Measurements from ENCODE around the gene CAMK1G. TPM values are rescaled to one million over a fixed set of nuclear protein-coding genes. Genes with fewer than 3 reads are reported as not detected.
A peak's percentile ranks its signal among the peaks of the same experiment; 100 is the strongest.

The CAMK1G gene
- total and polyA plus RNA-seq, 2 donors (not counting 3 experiments of a cell fraction or from before 2014, with no cell fraction given), result not detected

- DNase-seq (ENCODE audit: low read depth, low spot score) (no peak), FAIRE-seq (no peak)
- TF ChIP-seq GATA2 (IDR thresholded peaks at IDR 0.05; ENCODE audit: insufficient read depth, insufficient read length, low read depth, low read length) (no peak), JUN (IDR thresholded peaks at IDR 0.05; ENCODE audit: borderline replicate concordance, insufficient read depth, insufficient read length, low read depth) (no peak), POLR2AphosphoS5 (IDR thresholded peaks at IDR 0.05; ENCODE audit: insufficient read depth, low read depth, low read length) (no peak), FOS (IDR thresholded peaks at IDR 0.05; ENCODE audit: borderline replicate concordance, insufficient read depth, low read length) (no peak), EZH2 (IDR thresholded peaks at IDR 0.05; ENCODE audit: borderline replicate concordance, low read depth, low read length, severe bottlenecking) (no peak), MYC (IDR thresholded peaks at IDR 0.05; ENCODE audit: low read depth, low read length) (no peak), POLR2A (IDR thresholded peaks at IDR 0.05; ENCODE audit: low read depth, low read length) (no peak)
- TF ChIP-seq, protein P1, sequence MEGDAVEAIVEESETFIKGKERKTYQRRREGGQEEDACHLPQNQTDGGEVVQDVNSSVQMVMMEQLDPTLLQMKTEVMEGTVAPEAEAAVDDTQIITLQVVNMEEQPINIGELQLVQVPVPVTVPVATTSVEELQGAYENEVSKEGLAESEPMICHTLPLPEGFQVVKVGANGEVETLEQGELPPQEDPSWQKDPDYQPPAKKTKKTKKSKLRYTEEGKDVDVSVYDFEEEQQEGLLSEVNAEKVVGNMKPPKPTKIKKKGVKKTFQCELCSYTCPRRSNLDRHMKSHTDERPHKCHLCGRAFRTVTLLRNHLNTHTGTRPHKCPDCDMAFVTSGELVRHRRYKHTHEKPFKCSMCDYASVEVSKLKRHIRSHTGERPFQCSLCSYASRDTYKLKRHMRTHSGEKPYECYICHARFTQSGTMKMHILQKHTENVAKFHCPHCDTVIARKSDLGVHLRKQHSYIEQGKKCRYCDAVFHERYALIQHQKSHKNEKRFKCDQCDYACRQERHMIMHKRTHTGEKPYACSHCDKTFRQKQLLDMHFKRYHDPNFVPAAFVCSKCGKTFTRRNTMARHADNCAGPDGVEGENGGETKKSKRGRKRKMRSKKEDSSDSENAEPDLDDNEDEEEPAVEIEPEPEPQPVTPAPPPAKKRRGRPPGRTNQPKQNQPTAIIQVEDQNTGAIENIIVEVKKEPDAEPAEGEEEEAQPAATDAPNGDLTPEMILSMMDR (IDR thresholded peaks at IDR 0.05; ENCODE audit: extremely low read depth in 1 of 2, insufficient read depth in 1 of 2, low read depth in 1 of 2, low read length in 2 of 2), result no peak
- TF ChIP-seq, protein P2, sequence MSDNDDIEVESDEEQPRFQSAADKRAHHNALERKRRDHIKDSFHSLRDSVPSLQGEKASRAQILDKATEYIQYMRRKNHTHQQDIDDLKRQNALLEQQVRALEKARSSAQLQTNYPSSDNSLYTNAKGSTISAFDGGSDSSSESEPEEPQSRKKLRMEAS (IDR thresholded peaks at IDR 0.05; ENCODE audit: insufficient read depth, insufficient read length), result no peak
- dilution Hi-C loops (cut with MboI; ENCODE audit: extremely low pct_ligation_motif_present, low sequenced_read_pairs) (no loop called here), intact Hi-C loops (cut with micrococcal nuclease) (no loop called here)
- Histone ChIP-seq H2AFZ (ENCODE audit: low read depth, low read length) (no peak overlapping the region), H3K4me3 (replicated peaks in 1 of 3; ENCODE audit: insufficient read depth in 1 of 3, low read depth in 1 of 3, low read length in 3 of 3) (no peak overlapping the region), H3K4me2 (ENCODE audit: insufficient read depth, low read length) (no peak overlapping the region), H3K27ac (ENCODE audit: insufficient read depth, low read depth, low read length) (peak overlapping the region; percentile 54), H3K9me1 (replicated peaks; ENCODE audit: control insufficient read depth, extremely low read depth, insufficient read depth, low read length) (no peaks in the 10 kb centered on the region), H3K9me3 (replicated peaks; ENCODE audit: control insufficient read depth, insufficient read depth, low read length) (no peaks in the 10 kb centered on the region), H3K36me3 (ENCODE audit: control insufficient read depth in 2 of 2, extremely low read depth in 1 of 2, insufficient read depth in 2 of 2, low read length in 2 of 2) (no peaks in the 10 kb centered on the region), H3K79me2 (ENCODE audit: control insufficient read depth, insufficient read depth, low read length) (no peaks in the 10 kb centered on the region), H3K9ac (replicated peaks; ENCODE audit: extremely low read depth, insufficient read depth, low read length) (no peak overlapping the region), H3K27me3 (ENCODE audit: control insufficient read depth in 2 of 2, insufficient read depth in 2 of 2, low read length in 2 of 2) (no peaks in the 10 kb centered on the region), H3K4me1 (ENCODE audit: control insufficient read depth, extremely low read depth, insufficient read depth, low read length) (peaks cover 10% of the 10 kb centered on the region), H4K20me1 (replicated peaks; ENCODE audit: control insufficient read depth, extremely low read depth, insufficient read depth, low read length) (no peaks in the 10 kb centered on the region)
- no TSS peak for BruUV-seq (replicated peaks)
- POLR2A ChIA-PET, result no interaction called here
- CTCF ChIA-PET, result interaction anchor here (1.1 to 1.9 kb wide), 4 partner anchors 9 to 88 kb away, joined by 3 to 5 read pairs (median 4); partner anchors contain the start of gene G0S2
Measured at GRCh38 chr1:209657918-209658317, 74.4 kb downstream of the CAMK1G start.

All from endothelial cell of umbilical vein (primary cell).